BLaER1 (cell line): ENCODE data around the gene SLC44A4.
A peak's percentile ranks its signal among the peaks of the same experiment; 100 is the strongest.
"Not testable (repeated sequence)": the region's sequence is repeated elsewhere in the genome, so short reads cannot be mapped to it uniquely, and the experiment has no call there.

Experiments used
- H3K27ac ChIP-seq: shearing (Covaris generic); formaldehyde crosslinking; 2 replicates; pipeline ENCODE4 v1.8.1; 2022
- H3K27me3 ChIP-seq: shearing (Covaris generic); formaldehyde crosslinking; 2 replicates; pipeline ENCODE4 v1.8.1; 2022
- H3K36me3 ChIP-seq: shearing (Covaris generic); formaldehyde crosslinking; 2 replicates; pipeline ENCODE4 v1.8.1; 2022
- H3K4me1 ChIP-seq: shearing (Covaris generic); formaldehyde crosslinking; 2 replicates; pipeline ENCODE4 v1.8.1; 2022
- H3K4me2 ChIP-seq: shearing (Covaris generic); formaldehyde crosslinking; 2 replicates; pipeline ENCODE4 v1.8.1; 2022
- H3K4me3 ChIP-seq: shearing (Covaris generic); formaldehyde crosslinking; 2 replicates; pipeline ENCODE4 v1.8.1; 2022
- H3K9ac ChIP-seq: shearing (Covaris generic); formaldehyde crosslinking; 2 replicates; pipeline ENCODE4 v1.8.1; 2022
- H3K9me3 ChIP-seq: shearing (Covaris generic); formaldehyde crosslinking; 2 replicates; pipeline ENCODE4 v1.8.1; 2022
- H4K20me1 ChIP-seq: shearing (Covaris generic); formaldehyde crosslinking; 2 replicates; pipeline ENCODE4 v1.8.1; 2022
- Cebpa-rat ChIP-seq: shearing (Covaris generic); IDR thresholded peaks from 2 replicates; pipeline ENCODE4 v1.8.1; 2022

The SLC44A4 gene

DNA sequence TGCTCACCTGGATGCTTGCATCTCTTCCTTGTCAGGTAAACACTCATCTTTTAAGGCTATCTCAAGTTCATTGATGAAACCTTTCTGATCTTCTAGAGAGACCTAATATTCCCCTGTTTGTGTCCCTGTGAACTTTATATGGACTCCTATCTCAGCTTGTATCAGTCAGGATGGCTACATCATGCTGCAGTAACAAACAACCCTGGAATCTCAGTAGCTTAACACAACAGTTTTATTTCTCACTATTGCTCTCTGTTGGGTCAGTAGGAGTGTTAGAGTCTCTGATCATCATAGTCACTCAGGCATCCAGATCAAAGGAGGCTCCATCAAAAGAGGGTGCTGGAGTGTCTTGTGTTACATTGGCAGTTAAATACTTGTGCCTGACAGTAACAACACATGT is 36.6 kb upstream of the SLC44A4 start:
- TF ChIP-seq Cebpa-rat, result no peak
- Histone ChIP-seq H4K20me1 (no peaks in the 10 kb centered on the region), H3K9me3 (no peaks in the 10 kb centered on the region), H3K36me3 (no peaks in the 10 kb centered on the region), H3K27ac (no peak overlapping the region), H3K27me3 (no peaks in the 10 kb centered on the region), H3K4me2 (no peak overlapping the region), H3K9ac (no peak overlapping the region), H3K4me3 (no peak overlapping the region), H3K4me1 (no peaks in the 10 kb centered on the region)

DNA sequence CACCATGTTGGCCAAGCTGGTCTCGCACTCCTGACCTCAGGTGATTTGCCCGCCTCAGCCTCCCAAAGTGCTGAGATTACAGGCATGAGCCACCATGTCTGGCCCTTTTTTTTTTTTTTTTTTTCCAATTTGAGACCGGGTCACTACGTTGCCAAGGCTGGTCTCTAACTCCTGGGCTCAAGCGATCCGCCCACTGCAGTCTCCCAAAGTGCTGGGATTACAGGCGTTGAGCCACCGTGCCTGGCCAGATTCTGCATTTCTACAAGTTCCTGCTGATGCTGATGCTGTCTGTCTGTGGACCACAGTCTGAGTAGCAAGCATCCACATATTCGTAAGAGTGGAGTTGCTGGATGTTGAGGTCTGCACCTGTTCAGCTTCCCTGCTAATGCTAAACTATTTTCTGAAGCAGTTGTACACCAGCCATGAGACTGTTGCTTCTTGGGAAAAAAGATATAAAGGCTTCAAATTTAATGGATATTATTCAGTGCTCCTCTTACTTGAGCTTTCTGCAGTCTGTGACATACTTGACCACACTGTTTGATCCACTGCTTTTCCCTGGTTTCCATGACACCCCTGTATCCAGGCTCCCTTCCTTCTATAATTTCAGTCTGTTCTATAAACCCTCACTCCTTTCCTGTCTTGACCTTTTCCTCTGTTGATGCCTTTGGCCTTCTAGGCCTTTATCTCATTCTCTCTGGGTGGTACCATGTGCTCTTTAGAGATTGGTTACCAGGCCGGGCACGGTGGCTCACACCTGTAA is 33.2 kb upstream of the SLC44A4 start:
- Histone ChIP-seq H4K20me1 (no peaks in the 10 kb centered on the region), H3K36me3 (no peaks in the 10 kb centered on the region), H3K9ac (no peak overlapping the region), H3K4me2 (no peak overlapping the region), H3K4me3 (no peak overlapping the region), H3K27ac (no peak overlapping the region), H3K4me1 (no peaks in the 10 kb centered on the region), H3K9me3 (no peaks in the 10 kb centered on the region), H3K27me3 (no peaks in the 10 kb centered on the region)
- no peak for TF ChIP-seq Cebpa-rat

DNA sequence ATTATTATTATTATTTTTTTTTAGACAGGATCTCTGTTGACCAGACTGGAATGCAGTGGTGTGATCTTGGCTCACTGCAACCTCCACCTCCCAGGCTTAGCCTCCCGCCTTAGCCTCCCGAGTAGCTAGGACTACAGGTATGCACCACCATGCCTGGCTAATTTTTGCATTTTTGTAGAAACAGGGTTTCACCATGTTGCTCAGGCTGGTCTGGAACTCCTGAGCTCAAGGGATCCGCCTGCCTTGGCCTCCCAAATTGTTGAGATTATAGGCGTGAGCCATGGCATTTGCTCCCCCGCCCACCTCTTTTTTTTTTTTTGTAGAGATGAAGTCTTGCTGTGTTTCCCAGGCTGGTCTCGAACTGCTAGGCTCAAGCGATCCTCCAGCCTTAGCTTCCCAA is 30.5 kb upstream of the SLC44A4 start:
- H3K9ac ChIP-seq, H3K9me3 ChIP-seq, H3K27me3 ChIP-seq, H3K4me3 ChIP-seq, H4K20me1 ChIP-seq, H3K36me3 ChIP-seq, H3K27ac ChIP-seq, H3K4me2 ChIP-seq, H3K4me1 ChIP-seq: not testable (repeated sequence)

DNA sequence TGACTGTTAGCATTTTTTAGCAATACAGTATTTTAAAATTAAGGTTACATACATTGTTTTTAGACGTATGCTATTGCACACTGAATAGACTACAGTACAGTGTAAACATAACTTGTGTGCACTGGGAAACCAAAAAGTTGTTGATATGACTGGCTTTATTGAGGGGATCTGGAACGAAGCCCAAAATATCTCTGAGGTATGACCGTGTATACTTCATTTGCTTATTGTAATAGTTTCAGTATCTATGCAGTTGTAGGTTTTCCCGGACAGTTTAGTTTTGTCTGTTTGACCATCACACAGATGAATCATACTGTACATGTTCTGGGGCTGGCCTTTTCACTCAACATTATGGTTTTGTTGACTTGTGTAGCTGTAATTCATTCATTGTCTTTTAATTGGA is 30.0 kb upstream of the SLC44A4 start:
- no peaks in the 10 kb centered on the region for H3K36me3 ChIP-seq
- no peak overlapping the region for H3K27ac ChIP-seq
- no peak overlapping the region for H3K4me2 ChIP-seq
- no peak for TF ChIP-seq Cebpa-rat
- no peak overlapping the region for H3K9ac ChIP-seq
- H3K27me3 ChIP-seq, result no peaks in the 10 kb centered on the region
- H3K9me3 ChIP-seq, result no peaks in the 10 kb centered on the region
- no peaks in the 10 kb centered on the region for H3K4me1 ChIP-seq
- no peak overlapping the region for H3K4me3 ChIP-seq
- no peaks in the 10 kb centered on the region for H4K20me1 ChIP-seq

DNA sequence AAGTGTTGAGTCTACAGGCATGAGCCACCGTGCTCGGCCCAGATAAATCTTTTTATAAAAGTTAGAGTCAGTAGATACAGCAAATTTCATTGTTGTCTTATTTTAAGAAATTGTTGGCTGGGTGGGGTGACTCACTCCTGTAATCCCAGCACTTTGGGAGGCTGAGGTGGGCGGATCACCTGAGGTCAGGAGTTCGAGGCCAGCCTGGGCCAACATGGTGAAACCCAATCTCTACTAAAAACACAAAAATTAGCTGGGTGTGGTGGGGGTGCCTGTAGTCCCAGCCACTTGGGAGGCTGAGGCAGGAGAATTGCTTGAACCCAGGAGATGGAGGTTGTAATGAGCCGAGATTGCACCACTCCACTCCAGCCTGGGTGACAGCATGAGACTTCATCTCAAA is 29.5 kb upstream of the SLC44A4 start:
- H3K4me2 ChIP-seq, H3K27me3 ChIP-seq: not testable (repeated sequence)

DNA sequence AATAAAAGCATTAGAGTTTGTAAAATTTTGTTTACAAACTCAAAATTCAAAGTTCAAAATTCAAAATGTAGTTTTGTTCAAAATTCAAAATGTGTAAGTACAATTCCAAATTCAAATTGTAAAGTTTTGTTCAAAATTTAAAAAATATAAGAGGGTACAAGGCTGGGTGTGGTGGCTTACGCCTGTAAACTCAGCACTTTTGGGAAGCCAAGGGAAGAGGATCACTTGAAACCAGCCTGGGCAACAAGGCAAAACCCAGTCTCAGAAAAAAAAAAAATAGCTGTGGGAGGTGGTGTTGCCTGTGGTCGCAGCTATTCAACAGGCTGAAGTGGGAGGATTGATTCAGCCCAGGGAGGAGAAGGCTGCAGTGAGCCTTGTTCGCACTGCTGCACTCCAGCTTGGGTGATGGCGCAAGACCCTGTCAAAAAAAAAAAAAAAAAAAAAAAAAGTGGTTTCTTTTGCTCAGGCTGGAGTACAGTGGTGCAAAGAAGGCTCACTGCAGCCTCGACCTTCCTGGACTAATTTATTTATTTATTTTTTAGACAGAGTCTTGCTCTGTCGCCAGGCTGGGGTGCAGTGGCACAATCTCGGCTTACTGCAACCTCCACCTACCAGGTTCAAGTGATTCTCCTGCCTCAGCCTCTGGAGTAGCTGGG is 28.5 kb upstream of the SLC44A4 start:
- Histone ChIP-seq H3K4me2 (no peak overlapping the region), H3K9me3 (no peaks in the 10 kb centered on the region), H3K27me3 (no peaks in the 10 kb centered on the region), H3K27ac (no peak overlapping the region), H4K20me1 (no peaks in the 10 kb centered on the region), H3K36me3 (no peaks in the 10 kb centered on the region), H3K4me1 (peaks cover 9% of the 10 kb centered on the region), H3K4me3 (no peak overlapping the region), H3K9ac (no peak overlapping the region)
- peak; percentile 84 for TF ChIP-seq Cebpa-rat

More for the DNA sequence above, 29.5 kb upstream of the SLC44A4 start:
- H3K4me3 ChIP-seq, H4K20me1 ChIP-seq, H3K4me1 ChIP-seq, H3K36me3 ChIP-seq, H3K9me3 ChIP-seq, H3K9ac ChIP-seq, H3K27ac ChIP-seq: not testable (repeated sequence)

DNA sequence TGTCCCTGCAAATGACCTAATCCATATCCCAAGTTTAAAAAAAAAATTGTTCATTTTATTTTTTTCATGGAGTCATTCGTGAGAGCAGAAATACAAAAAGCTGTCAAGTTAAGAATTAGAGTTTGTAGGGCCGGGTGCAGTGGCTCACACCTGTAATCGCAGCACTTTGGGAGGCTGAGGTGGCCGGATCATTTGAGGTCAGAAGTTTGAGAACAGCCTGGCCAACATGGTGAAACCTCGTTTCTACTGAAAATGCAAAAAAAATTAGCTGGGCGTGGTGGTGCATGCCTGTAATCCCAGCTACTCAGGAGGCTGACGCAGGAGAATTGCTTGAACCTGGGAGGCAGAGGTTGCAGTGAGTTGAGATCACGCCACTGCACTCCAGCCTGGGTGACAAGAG is 27.9 kb upstream of the SLC44A4 start:
- H3K4me3 ChIP-seq, H3K4me1 ChIP-seq, H3K9me3 ChIP-seq, H3K27me3 ChIP-seq, H3K36me3 ChIP-seq, H3K4me2 ChIP-seq, H3K27ac ChIP-seq, H3K9ac ChIP-seq, H4K20me1 ChIP-seq: not testable (repeated sequence)

DNA sequence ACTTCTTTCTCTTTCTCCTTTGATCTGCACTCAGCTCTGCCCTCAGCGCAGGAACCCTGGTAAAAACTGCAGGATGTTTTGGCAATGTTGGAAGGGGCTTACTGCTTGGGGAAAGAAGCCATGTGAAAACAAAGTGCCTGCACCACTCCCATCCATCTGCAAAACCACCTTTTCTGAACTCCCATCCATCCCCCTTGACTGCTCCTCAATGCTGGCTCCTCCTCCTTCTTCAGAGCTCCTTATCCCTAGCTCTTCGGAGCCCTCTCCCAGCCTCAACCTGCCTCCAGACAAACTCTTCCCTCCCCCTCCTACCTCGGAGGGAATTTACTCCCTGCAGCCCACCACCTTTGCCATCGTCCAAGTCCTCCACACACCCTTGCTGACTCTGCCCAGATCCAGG is 27.3 kb upstream of the SLC44A4 start:
- Histone ChIP-seq H3K27ac (no peak overlapping the region), H4K20me1 (no peaks in the 10 kb centered on the region), H3K9ac (no peak overlapping the region), H3K4me2 (no peak overlapping the region), H3K36me3 (no peaks in the 10 kb centered on the region), H3K4me3 (no peak overlapping the region), H3K9me3 (no peaks in the 10 kb centered on the region), H3K4me1 (peaks cover 12% of the 10 kb centered on the region), H3K27me3 (no peaks in the 10 kb centered on the region)
- TF ChIP-seq Cebpa-rat, result no peak

DNA sequence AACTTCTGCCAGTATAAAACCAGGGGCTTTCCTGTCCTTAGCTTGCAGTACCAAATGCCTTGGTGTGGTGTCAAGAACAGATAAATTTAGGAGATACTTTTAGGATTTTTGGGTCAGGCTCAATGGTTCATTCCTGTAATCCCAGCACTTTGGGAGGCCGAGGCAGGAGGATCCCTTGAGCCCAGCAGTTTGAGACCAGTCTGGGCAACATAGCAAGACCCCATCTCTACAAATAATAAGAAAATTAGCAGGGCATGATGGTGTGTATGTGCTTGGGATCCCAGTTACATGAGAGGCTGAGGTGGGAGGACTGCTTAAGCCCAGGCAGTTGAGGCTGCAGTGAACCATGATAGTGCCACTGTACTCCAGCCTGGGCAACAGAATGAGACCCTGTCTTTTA is 26.2 kb upstream of the SLC44A4 start:
- Histone ChIP-seq H3K27ac (no peak overlapping the region), H3K4me2 (no peak overlapping the region), H3K9me3 (no peaks in the 10 kb centered on the region), H3K4me1 (peaks cover 17% of the 10 kb centered on the region), H3K27me3 (no peaks in the 10 kb centered on the region), H3K36me3 (no peaks in the 10 kb centered on the region), H4K20me1 (no peaks in the 10 kb centered on the region), H3K9ac (no peak overlapping the region), H3K4me3 (no peak overlapping the region)
- TF ChIP-seq Cebpa-rat, result no peak

DNA sequence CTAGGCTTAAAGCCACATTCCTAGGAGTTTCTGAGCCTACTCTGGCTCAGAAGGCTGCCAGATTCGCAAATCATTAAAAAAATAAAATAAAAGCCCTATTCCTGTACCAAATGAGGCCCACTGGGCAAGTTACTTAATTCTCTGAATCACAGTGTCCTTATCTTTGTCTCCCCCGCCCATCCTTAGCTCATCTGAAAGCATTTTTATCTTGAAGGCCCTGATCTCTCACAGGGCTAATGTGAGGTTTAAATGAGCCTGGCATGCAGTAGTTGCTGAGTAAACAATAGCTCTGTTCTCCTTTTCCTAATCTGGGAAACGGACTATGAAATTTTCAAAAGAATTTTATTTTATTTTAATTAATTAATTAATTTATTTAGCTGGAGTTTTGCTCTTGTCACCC is 25.2 kb upstream of the SLC44A4 start:
- Histone ChIP-seq H4K20me1 (no peaks in the 10 kb centered on the region), H3K4me2 (no peak overlapping the region)
- TF ChIP-seq Cebpa-rat, result no peak

More for the DNA sequence above, 25.2 kb upstream of the SLC44A4 start:
- H3K36me3 ChIP-seq, result no peaks in the 10 kb centered on the region
- H3K27ac ChIP-seq, result no peak overlapping the region
- H3K9ac ChIP-seq, result no peak overlapping the region
- no peak overlapping the region for H3K4me3 ChIP-seq
- no peaks in the 10 kb centered on the region for H3K9me3 ChIP-seq
- peaks cover 28% of the 10 kb centered on the region for H3K4me1 ChIP-seq
- no peaks in the 10 kb centered on the region for H3K27me3 ChIP-seq
